Endothelial cell of umbilical vein (primary cell): ENCODE measurements around the gene PHKG2. TPM values are rescaled to one million over a fixed set of nuclear protein-coding genes. Genes with fewer than 3 reads are reported as not detected.

Source experiments
- BruUV-seq: library from RNA; stranded (reverse); fragments of 400-500 nt; replicated peaks from 2 replicates; lab custom pipeline; 2021; lab: Mats Ljungman, UMichigan
- CTCF ChIA-PET: fragments of 300-600, 350-600 bp; sonication (Branson Sonifier 250); formaldehyde crosslinking; loops from one replicate; lab custom pipeline; 2021; ENCODE audit warnings: antibody characterized with exemption, inconsistent platforms; lab: Charles Lee
- POLR2A ChIA-PET: fragments of 300-600, 350-600 bp; sonication (Branson Sonifier 250); formaldehyde crosslinking; loops from one replicate; lab custom pipeline; 2021; ENCODE audit warnings: antibody characterized with exemption, inconsistent platforms; lab: Charles Lee
- DNase-seq: peaks from one replicate; pipeline ENCODE4 v3.0.0-alpha.2; 2011; ENCODE audit warnings: low read depth, low spot score
- FAIRE-seq: peaks from 2 replicates; lab custom pipeline; 2011; peaks lifted over from hg19 to GRCh38; lab: Jason Lieb, UNC
- H2AFZ ChIP-seq: 2 replicates; pipeline ENCODE4 v1.6.0; 2012; ENCODE audit warnings: low read depth, low read length, control low read depth, inconsistent platforms
- H3K27ac ChIP-seq: 2 replicates; pipeline ENCODE4 v1.5.1; 2011; ENCODE audit warnings: low read depth, mild to moderate bottlenecking, control low read depth, low read length, moderate library complexity; ENCODE audit not compliant: insufficient read depth
- H3K27me3 ChIP-seq, 2 experiments: 2 replicates each; pipeline versions ENCODE4 v1.6.0 to v1.6.1; 2011; ENCODE audit warnings: low read length in 2 of 2, mixed read lengths in 1 of 2; ENCODE audit not compliant: control insufficient read depth in 2 of 2, insufficient read depth in 2 of 2
- H3K36me3 ChIP-seq, 2 experiments: 2 replicates in 1 of 2; 3 replicates in 1 of 2; pipeline ENCODE4 v1.5.1; 2011; ENCODE audit warnings: low read length in 2 of 2, mild to moderate bottlenecking in 1 of 2, moderate library complexity in 1 of 2; ENCODE audit not compliant: control insufficient read depth in 2 of 2, insufficient read depth in 2 of 2; ENCODE audit errors: extremely low read depth in 1 of 2
- H3K4me1 ChIP-seq: 3 replicates; pipeline ENCODE4 v1.5.1; 2011; ENCODE audit warnings: mild to moderate bottlenecking, low read length; ENCODE audit not compliant: control insufficient read depth, insufficient read depth; ENCODE audit errors: extremely low read depth
- H3K4me2 ChIP-seq: 2 replicates; pipeline ENCODE4 v1.6.1; 2011; ENCODE audit warnings: low read length, control low read depth, mixed read lengths; ENCODE audit not compliant: insufficient read depth
- H3K4me3 ChIP-seq, 3 experiments: fragments of 200-600 bp in 1 of 3; sonication (generic), shearing (Covaris generic) in 1 of 3; replicated peaks in 1 of 3; 2 replicates each; pipeline ENCODE4 v1.5.1; 2011 to 2016; ENCODE audit warnings: control low read depth in 3 of 3, low read length in 3 of 3, mild to moderate bottlenecking in 2 of 3, inconsistent platforms in 1 of 3, low read depth in 1 of 3, moderate library complexity in 1 of 3; ENCODE audit not compliant: insufficient read depth in 1 of 3
- H3K79me2 ChIP-seq: 2 replicates; pipeline ENCODE4 v1.6.0; 2012; ENCODE audit warnings: low read length, inconsistent platforms; ENCODE audit not compliant: control insufficient read depth, insufficient read depth
- H3K9ac ChIP-seq: replicated peaks from 2 replicates; pipeline ENCODE3; 2011; ENCODE audit warnings: low read length, control low read depth; ENCODE audit not compliant: insufficient read depth; ENCODE audit errors: extremely low read depth
- H3K9me1 ChIP-seq: replicated peaks from 3 replicates; pipeline ENCODE4 v1.6.0; 2011; ENCODE audit warnings: mild to moderate bottlenecking, low read length; ENCODE audit not compliant: control insufficient read depth, insufficient read depth; ENCODE audit errors: extremely low read depth
- H3K9me3 ChIP-seq: replicated peaks from 2 replicates; pipeline ENCODE4 v1.5.1; 2012; ENCODE audit warnings: low read length, inconsistent platforms; ENCODE audit not compliant: control insufficient read depth, insufficient read depth
- H4K20me1 ChIP-seq: replicated peaks from 2 replicates; pipeline ENCODE3; 2011; ENCODE audit warnings: mild to moderate bottlenecking, low read length; ENCODE audit not compliant: control insufficient read depth, insufficient read depth; ENCODE audit errors: extremely low read depth
- CTCF ChIP-seq, 2 donors: IDR thresholded peaks; 1 replicate in 1 of 2; 2 replicates in 1 of 2; pipeline ENCODE4 v1.5.1; 2011; ENCODE audit warnings: low read length in 2 of 2, mild to moderate bottlenecking in 2 of 2, moderate library complexity in 2 of 2, control low read depth in 1 of 2, inconsistent platforms in 1 of 2, low read depth in 1 of 2; ENCODE audit not compliant: insufficient read depth in 1 of 2; ENCODE audit errors: extremely low read depth in 1 of 2
- EZH2 ChIP-seq: IDR thresholded peaks from 2 replicates; pipeline ENCODE4 v1.6.1; 2012; ENCODE audit warnings: borderline replicate concordance, low read depth, mild to moderate bottlenecking, moderate library complexity, low read length, inconsistent platforms; ENCODE audit not compliant: severe bottlenecking
- FOS ChIP-seq: IDR thresholded peaks from 2 replicates; pipeline ENCODE4 v1.6.1; 2011; ENCODE audit warnings: mild to moderate bottlenecking, low read length, moderate library complexity, borderline replicate concordance; ENCODE audit not compliant: insufficient read depth
- GATA2 ChIP-seq: IDR thresholded peaks from 2 replicates; pipeline ENCODE4 v1.7.0; 2011; ENCODE audit warnings: low read depth, mild to moderate bottlenecking, moderate library complexity, mixed read lengths, low read length; ENCODE audit not compliant: insufficient read length, insufficient read depth
- JUN ChIP-seq: IDR thresholded peaks from 2 replicates; pipeline ENCODE4 v1.6.1; 2011; ENCODE audit warnings: borderline replicate concordance, low read depth; ENCODE audit not compliant: insufficient read length, insufficient read depth
- MYC ChIP-seq: IDR thresholded peaks from one replicate; pipeline ENCODE4 v1.6.1; 2011; ENCODE audit warnings: mild to moderate bottlenecking, low read depth, low read length
- POLR2A ChIP-seq: IDR thresholded peaks from 2 replicates; pipeline ENCODE4 v1.6.1; 2012; ENCODE audit warnings: low read depth, mild to moderate bottlenecking, control low read depth, low read length
- POLR2AphosphoS5 ChIP-seq: IDR thresholded peaks from 2 replicates; pipeline ENCODE4 v1.6.1; 2012; ENCODE audit warnings: low read depth, mild to moderate bottlenecking, control low read depth, low read length, moderate library complexity; ENCODE audit not compliant: insufficient read depth
- dilution Hi-C: fragments of 300-500 bp; cut with MboI; formaldehyde crosslinking; loops from one replicate; pipeline ENCODE4 v1.15.0; 2019; ENCODE audit warnings: low sequenced_read_pairs; ENCODE audit not compliant: extremely low pct_ligation_motif_present
- intact Hi-C: fragments of 100-400 bp; cut with micrococcal nuclease; formaldehyde crosslinking; loops from one replicate; pipeline ENCODE4 v1.10.0; 2022
- polyA plus RNA-seq, 4 experiments: library from polyadenylated mRNA; depleted of rRNA in 3 of 4; stranded (reverse) in 3 of 4; unstranded in 1 of 4; fragments of >200 nt; gene quantifications; 2 replicates each; pipeline versions ENCODE4 v1.2.1 to v1.2.3, GENCODE V29; 2011 to 2012; ENCODE audit warnings: missing spikeins in 1 of 4
- total RNA-seq: library from RNA; stranded (reverse); gene quantifications from 2 replicates; pipeline ENCODE4 v1.2.3, GENCODE V29; 2021
- TF ChIP-seq, protein P1 (sequence below): IDR thresholded peaks from 2 replicates; pipeline ENCODE4 v1.6.1; 2011; ENCODE audit not compliant: insufficient read depth, insufficient read length

The PHKG2 gene
- total and polyA plus RNA-seq, 2 donors (not counting 3 experiments of a cell fraction or from before 2014, with no cell fraction given): 33.0 to 48.8 TPM

GRCh38 chr16:30785126-30786106, 37.2 kb downstream of the PHKG2 start:
- BruUV-seq: TSS peak; percentile 20
- H2AFZ ChIP-seq: no peak overlapping the region
- POLR2A ChIA-PET: interaction anchor here (0.5 kb wide), 1 partner anchor 15 kb away, joined by 5 read pairs; no protein-coding TSS in a partner anchor

More at GRCh38 chr16:30785126-30786106, 37.2 kb downstream of the PHKG2 start:
- intact Hi-C loops: loop anchor here (1.0 kb wide), 2 partner anchors 9 to 136 kb away; no protein-coding TSS in a partner anchor
- CTCF ChIA-PET: interaction anchor here (1.3 kb wide), 1 partner anchor 29 kb away, joined by 4 read pairs; no protein-coding TSS in a partner anchor
- FAIRE-seq (no peak), DNase-seq (no peak)
- peak overlapping the region; percentile 80 for H3K9ac ChIP-seq
- no peaks in the 10 kb centered on the region for H3K27me3 ChIP-seq
- peaks cover 14% of the 10 kb centered on the region for H3K4me1 ChIP-seq
- peak overlapping the region; percentile 87 for H3K4me2 ChIP-seq
- no peak overlapping the region for H3K27ac ChIP-seq
- H3K9me1 ChIP-seq: no peaks in the 10 kb centered on the region
- peaks cover 0 to 19% of the 10 kb centered on the region in 2 experiments for H3K36me3 ChIP-seq
- H3K9me3 ChIP-seq: no peaks in the 10 kb centered on the region
- no peaks in the 10 kb centered on the region for H4K20me1 ChIP-seq
- no peak for TF ChIP-seq POLR2AphosphoS5
- no peak for TF ChIP-seq FOS
- TF ChIP-seq JUN: no peak
- TF ChIP-seq GATA2: no peak
- no peak for TF ChIP-seq CTCF (IDR thresholded peaks at IDR 0.05; ENCODE audit: extremely low read depth in 1 of 2, insufficient read depth in 1 of 2, low read depth in 1 of 2, low read length in 2 of 2)
- TF ChIP-seq, protein P1, sequence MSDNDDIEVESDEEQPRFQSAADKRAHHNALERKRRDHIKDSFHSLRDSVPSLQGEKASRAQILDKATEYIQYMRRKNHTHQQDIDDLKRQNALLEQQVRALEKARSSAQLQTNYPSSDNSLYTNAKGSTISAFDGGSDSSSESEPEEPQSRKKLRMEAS: no peak
- no peak for TF ChIP-seq MYC
- TF ChIP-seq POLR2A: no peak
- TF ChIP-seq EZH2: no peak
- H3K79me2 ChIP-seq: peaks cover 10% of the 10 kb centered on the region
- H3K4me3 ChIP-seq: peak overlapping the region in 2 of 3 experiments; percentile 67 to 70
- dilution Hi-C loops: no loop called here
